Thyroid gland (tissue), 4 donors: ENCODE measurements around the gene ZBTB5.

Experiments used
- POLR2A ChIP-seq, 2 donors: fragments of 450-650 bp; IDR thresholded peaks; one replicate each; pipeline ENCODE4 v1.6.1; 2017; ENCODE audit warnings: antibody characterized with exemption in 2 of 2, mild to moderate bottlenecking in 2 of 2, moderate library complexity in 1 of 2
- TF ChIP-seq, protein P1 (sequence below), 6 experiments: fragments of 200-600 bp in 3 of 6; fragments of 450-650 bp in 3 of 6; sonication (generic) in 3 of 6; IDR thresholded peaks; one replicate each; pipeline ENCODE4 v1.5.1; 2016 to 2019; ENCODE audit warnings: antibody characterized with exemption in 6 of 6, mild to moderate bottlenecking in 2 of 6, inconsistent platforms in 1 of 6, moderate library complexity in 1 of 6

DNA sequence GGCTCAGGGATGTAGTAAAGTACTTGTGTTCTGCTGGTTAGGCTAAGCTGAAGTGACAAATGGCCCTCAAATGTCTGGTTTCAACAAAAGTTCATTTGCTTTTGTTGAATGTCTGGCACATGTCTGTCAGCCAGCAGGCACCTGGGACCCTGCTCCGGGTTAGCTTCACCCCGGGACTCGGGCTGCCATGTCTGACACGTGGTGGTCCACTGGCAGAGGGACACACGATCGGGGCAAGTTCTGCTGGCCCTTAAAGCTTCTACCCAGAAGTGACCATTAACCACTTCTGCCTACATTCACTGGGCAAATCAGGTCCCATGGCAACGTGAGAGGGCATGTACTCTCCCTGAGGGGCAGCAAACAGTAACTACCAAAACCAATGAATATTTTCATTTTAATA is 44.3 kb upstream of the ZBTB5 start:
- TF ChIP-seq, protein P1, sequence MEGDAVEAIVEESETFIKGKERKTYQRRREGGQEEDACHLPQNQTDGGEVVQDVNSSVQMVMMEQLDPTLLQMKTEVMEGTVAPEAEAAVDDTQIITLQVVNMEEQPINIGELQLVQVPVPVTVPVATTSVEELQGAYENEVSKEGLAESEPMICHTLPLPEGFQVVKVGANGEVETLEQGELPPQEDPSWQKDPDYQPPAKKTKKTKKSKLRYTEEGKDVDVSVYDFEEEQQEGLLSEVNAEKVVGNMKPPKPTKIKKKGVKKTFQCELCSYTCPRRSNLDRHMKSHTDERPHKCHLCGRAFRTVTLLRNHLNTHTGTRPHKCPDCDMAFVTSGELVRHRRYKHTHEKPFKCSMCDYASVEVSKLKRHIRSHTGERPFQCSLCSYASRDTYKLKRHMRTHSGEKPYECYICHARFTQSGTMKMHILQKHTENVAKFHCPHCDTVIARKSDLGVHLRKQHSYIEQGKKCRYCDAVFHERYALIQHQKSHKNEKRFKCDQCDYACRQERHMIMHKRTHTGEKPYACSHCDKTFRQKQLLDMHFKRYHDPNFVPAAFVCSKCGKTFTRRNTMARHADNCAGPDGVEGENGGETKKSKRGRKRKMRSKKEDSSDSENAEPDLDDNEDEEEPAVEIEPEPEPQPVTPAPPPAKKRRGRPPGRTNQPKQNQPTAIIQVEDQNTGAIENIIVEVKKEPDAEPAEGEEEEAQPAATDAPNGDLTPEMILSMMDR (IDR thresholded peaks at IDR 0.05): no peak
- no peak for TF ChIP-seq POLR2A (IDR thresholded peaks at IDR 0.05)
